A673 (cell line): Measurements from ENCODE around the gene VAV2. TPM values are rescaled to one million over a fixed set of nuclear protein-coding genes. Genes with fewer than 3 reads are reported as not detected.

Experiments used
- BruUV-seq: library from RNA; stranded (reverse); fragments of 400-500 nt; replicated peaks from 2 replicates; lab custom pipeline; 2021; lab: Mats Ljungman, UMichigan
- CTCF ChIA-PET: fragments of 300-600 bp; sonication (Branson Sonifier 250); formaldehyde crosslinking; loops from one replicate; lab custom pipeline; 2022; ENCODE audit warnings: antibody characterized with exemption; lab: Charles Lee
- POLR2A ChIA-PET: fragments of 300-600 bp; sonication (Branson Sonifier 250); formaldehyde crosslinking; loops from one replicate; lab custom pipeline; 2022; ENCODE audit warnings: antibody characterized with exemption; ENCODE audit not compliant: low non-redundant PET; lab: Charles Lee
- DNase-seq: peaks from one replicate; pipeline ENCODE4 v3.0.0-alpha.2; 2015; ENCODE audit warnings: low spot score
- H3K27ac ChIP-seq: fragments of 200-600 bp; sonication (generic); 2 replicates; pipeline ENCODE4 v1.5.1; 2016; ENCODE audit warnings: mixed run types, low read depth, mild to moderate bottlenecking, mixed read lengths, antibody characterized with exemption, low read length; ENCODE audit not compliant: poor library complexity, severe bottlenecking
- H3K27me3 ChIP-seq: fragments of 200-600 bp; sonication (generic); replicated peaks from 2 replicates; pipeline ENCODE4 v1.6.1; 2017; ENCODE audit warnings: mixed run types, low read depth, mild to moderate bottlenecking, mixed read lengths, antibody characterized with exemption, low read length; ENCODE audit not compliant: insufficient read depth, poor library complexity
- H3K36me3 ChIP-seq: fragments of 200-600 bp; sonication (generic); 2 replicates; pipeline ENCODE4 v1.6.1; 2016; ENCODE audit warnings: mixed run types, mild to moderate bottlenecking, mixed read lengths, antibody characterized with exemption, low read length; ENCODE audit not compliant: insufficient read depth, poor library complexity, severe bottlenecking
- H3K4me1 ChIP-seq: fragments of 200-600 bp; sonication (generic); 2 replicates; pipeline ENCODE4 v1.6.1; 2017; ENCODE audit warnings: mixed run types, mild to moderate bottlenecking, mixed read lengths, antibody characterized with exemption, low read length; ENCODE audit not compliant: insufficient read depth, poor library complexity, severe bottlenecking
- H3K4me3 ChIP-seq: fragments of 200-600 bp; sonication (generic); 2 replicates; pipeline ENCODE4 v1.5.1; 2016; ENCODE audit warnings: low read depth, mixed run types, mild to moderate bottlenecking, mixed read lengths, low read length; ENCODE audit not compliant: poor library complexity, severe bottlenecking
- H3K9me3 ChIP-seq: fragments of 200-600 bp; sonication (generic); 2 replicates; pipeline ENCODE4 v1.6.1; 2016; ENCODE audit warnings: mixed run types, low read depth, mild to moderate bottlenecking, mixed read lengths, antibody characterized with exemption, low read length; ENCODE audit not compliant: poor library complexity, severe bottlenecking
- CTCF ChIP-seq: fragments of 300-800, 200-600 bp; sonication (generic); conservative IDR thresholded peaks from 2 replicates; pipeline ENCODE4 v1.5.1; 2017; ENCODE audit warnings: low read depth, mild to moderate bottlenecking, antibody characterized with exemption, low read length, moderate library complexity, mixed read lengths
- EZH2 ChIP-seq: fragments of 200-600 bp; sonication (generic); IDR thresholded peaks from 2 replicates; pipeline ENCODE4 v1.6.1; 2017; ENCODE audit warnings: borderline replicate concordance, low read depth, mild to moderate bottlenecking, mixed read lengths, antibody characterized with exemption, low read length; ENCODE audit not compliant: poor library complexity, severe bottlenecking
- intact Hi-C: fragments of 100-400 bp; cut with micrococcal nuclease; formaldehyde crosslinking; loops from one replicate; pipeline ENCODE4 v1.10.0; 2022; ENCODE audit not compliant: unreplicated experiment
- total RNA-seq: library from RNA; stranded (reverse); gene quantifications from 2 replicates; pipeline ENCODE4 v1.2.3, GENCODE V29; 2021

Gene VAV2
- total RNA-seq, 1 experiment from 2014 or later = 16.4 TPM

- intact Hi-C loops = no loop called here
- DNase-seq = no peak
- ChIA-PET POLR2A (no interaction called here), CTCF (interaction anchor here (0.5 to 0.7 kb wide), 2 partner anchors 26 to 224 kb away, joined by 5 read pairs; no protein-coding TSS in a partner anchor)
- H3K27ac ChIP-seq = no peak overlapping the region
- no peak for TF ChIP-seq EZH2
- no peak for TF ChIP-seq CTCF
- H3K4me3 ChIP-seq = no peak overlapping the region
- H3K9me3 ChIP-seq = no peaks in the 10 kb centered on the region
- no TSS peak for BruUV-seq
- H3K36me3 ChIP-seq = no peaks in the 10 kb centered on the region
- H3K27me3 ChIP-seq = no peaks in the 10 kb centered on the region
- no peaks in the 10 kb centered on the region for H3K4me1 ChIP-seq
Measured at GRCh38 chr9:133967024-133967741, 24.9 kb downstream of the VAV2 start.

- Histone ChIP-seq H3K36me3 (no peaks in the 10 kb centered on the region), H3K27me3 (no peaks in the 10 kb centered on the region), H3K27ac (no peak overlapping the region), H3K4me1 (no peaks in the 10 kb centered on the region), H3K9me3 (no peaks in the 10 kb centered on the region), H3K4me3 (no peak overlapping the region)
- POLR2A ChIA-PET = no interaction called here
- DNase-seq = no peak
- CTCF ChIA-PET = no interaction called here
- BruUV-seq = no TSS peak
- intact Hi-C loops = no loop called here
- TF ChIP-seq EZH2 (no peak), CTCF (no peak)
Measured at GRCh38 chr9:133964463-133964862, 27.7 kb downstream of the VAV2 start.

- Histone ChIP-seq H3K27me3 (no peaks in the 10 kb centered on the region), H3K36me3 (no peaks in the 10 kb centered on the region), H3K4me1 (no peaks in the 10 kb centered on the region), H3K27ac (no peak overlapping the region), H3K9me3 (no peaks in the 10 kb centered on the region), H3K4me3 (no peak overlapping the region)
- CTCF ChIA-PET = no interaction called here
- BruUV-seq = no TSS peak
- intact Hi-C loops = no loop called here
- DNase-seq = no peak
- TF ChIP-seq EZH2 = no peak
- no peak for TF ChIP-seq CTCF
- POLR2A ChIA-PET = interaction anchor here (0.6 kb wide), 1 partner anchor 10 kb away, joined by 7 read pairs; no protein-coding TSS in a partner anchor
Measured at GRCh38 chr9:133963166-133963565, 29.0 kb downstream of the VAV2 start.
